Activated T-cell treated with anti-CD3 and anti-CD28 coated beads, Interleukin-2, amount 50 U/mL, for 4 hours (primary cell): Measurements from ENCODE around the gene NAA11. TPM values are rescaled to one million over a fixed set of nuclear protein-coding genes. Genes with fewer than 3 reads are reported as not detected.

ENCODE experiments used
- ATAC-seq, 2 donors: fragments of 200-7000 bp; cut with Tn5 transposase; one replicate each; pipeline ENCODE4 v1.10.0; 2021
- DNase-seq: peaks from one replicate; pipeline ENCODE4 v3.0.0-alpha.2; 2020
- H3K27me3 Mint-ChIP-seq: one replicate; pipeline ENCODE4 v1.8.0; 2021; ENCODE audit warnings: low read depth, mixed read lengths
- H3K36me3 Mint-ChIP-seq: one replicate; pipeline ENCODE4 v1.8.0; 2022; ENCODE audit warnings: mixed read lengths; ENCODE audit not compliant: insufficient read depth
- H3K4me1 Mint-ChIP-seq: one replicate; pipeline ENCODE4 v1.8.0; 2021; ENCODE audit warnings: low read depth, mixed read lengths
- H3K4me3 Mint-ChIP-seq: one replicate; pipeline ENCODE4 v1.8.0; 2021; ENCODE audit warnings: mild to moderate bottlenecking, moderate library complexity, mixed read lengths
- H3K9me3 Mint-ChIP-seq: one replicate; pipeline ENCODE4 v1.8.0; 2021; ENCODE audit warnings: mixed read lengths
- total RNA-seq, 3 donors: library from RNA; stranded (reverse); gene quantifications; one replicate each; pipeline ENCODE4 v1.2.1, GENCODE V29; 2021

The NAA11 gene
- total RNA-seq, 3 donors from 2014 or later, result not detected

DNA sequence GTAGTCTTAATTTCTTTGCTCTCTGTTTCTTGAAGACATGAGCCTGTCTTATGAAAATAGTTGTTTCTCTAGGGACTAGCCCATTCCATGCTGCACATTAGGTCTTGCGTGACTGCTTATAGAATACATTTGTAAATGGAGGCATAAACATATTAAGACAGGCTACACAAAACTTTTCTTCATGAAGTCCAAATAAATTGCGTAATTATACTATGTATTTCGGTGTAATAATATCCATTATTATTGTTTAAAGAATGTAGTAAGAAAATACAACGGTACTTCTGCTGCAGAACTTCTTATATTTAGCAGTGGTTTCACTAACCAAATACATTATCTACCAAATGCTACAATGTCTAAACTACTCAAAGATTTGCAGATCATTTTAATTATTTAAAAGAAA is 8.5 kb upstream of the NAA11 start:
- Mint-ChIP-seq H3K4me3 (no peak overlapping the region), H3K4me1 (no peaks in the 10 kb centered on the region), H3K36me3 (no peaks in the 10 kb centered on the region), H3K9me3 (no peaks in the 10 kb centered on the region), H3K27me3 (peaks cover 1% of the 10 kb centered on the region)
- no peak for ATAC-seq
- no peak for DNase-seq

DNA sequence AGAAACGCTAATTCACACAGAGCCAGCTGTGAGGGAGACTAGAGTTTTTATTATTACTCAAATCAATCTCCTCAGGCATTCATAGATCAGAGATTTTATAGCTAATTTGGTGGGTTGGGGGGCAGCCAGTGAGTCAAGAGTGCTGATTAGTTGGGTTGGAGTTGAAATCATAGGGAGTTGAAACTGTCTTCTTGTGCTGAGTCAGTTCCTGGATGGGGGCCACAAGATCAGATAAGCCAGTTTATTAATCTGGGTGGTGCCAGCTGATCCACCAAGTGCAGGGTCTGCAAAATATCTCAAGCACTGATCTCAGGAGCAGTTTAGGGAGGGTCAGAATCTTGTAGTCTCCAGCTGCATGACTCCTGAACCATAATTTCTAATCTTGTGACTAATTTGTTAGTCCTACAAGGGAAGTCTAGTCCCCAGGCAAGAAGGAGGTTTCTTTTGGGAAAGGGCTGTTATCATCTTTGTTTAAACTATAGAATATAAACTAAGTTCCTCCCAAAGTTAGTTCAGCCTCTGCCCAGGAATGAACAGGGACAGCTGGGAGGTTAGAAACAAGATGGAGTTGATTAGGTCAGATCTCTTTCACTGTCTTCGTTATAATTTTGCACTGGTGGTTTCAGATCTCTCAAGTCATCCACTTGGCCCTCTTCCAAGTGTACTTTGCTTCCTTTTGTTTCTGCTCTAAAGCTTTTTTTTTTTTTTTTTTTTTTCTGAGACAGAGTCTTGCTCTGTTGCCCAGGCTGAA is 5.4 kb upstream of the NAA11 start:
- Mint-ChIP-seq H3K4me3 (no peak overlapping the region), H3K36me3 (no peaks in the 10 kb centered on the region), H3K9me3 (no peaks in the 10 kb centered on the region), H3K4me1 (no peaks in the 10 kb centered on the region), H3K27me3 (peaks cover 1% of the 10 kb centered on the region)
- ATAC-seq (no peak), DNase-seq (no peak)

DNA sequence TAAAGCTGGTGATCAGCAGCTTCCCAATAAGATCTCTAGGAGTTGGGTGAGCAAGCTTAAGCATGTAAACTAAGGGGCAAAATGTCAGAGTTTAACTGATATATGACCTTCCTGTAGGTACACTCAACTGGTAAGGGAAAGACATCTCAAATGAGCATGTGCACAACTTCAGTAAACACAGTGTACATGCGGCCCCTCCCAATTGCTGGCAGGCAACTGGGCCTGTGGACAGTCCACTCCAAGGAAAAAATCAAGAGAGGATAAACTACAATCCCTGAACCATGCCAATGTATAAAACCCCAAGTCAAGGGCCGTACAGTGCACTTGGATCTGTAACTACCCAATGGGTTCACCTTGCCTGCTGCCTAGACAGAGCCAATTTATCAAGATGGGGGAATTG is 4.9 kb upstream of the NAA11 start:
- Mint-ChIP-seq H3K4me1 (no peaks in the 10 kb centered on the region), H3K36me3 (no peaks in the 10 kb centered on the region), H3K9me3 (no peaks in the 10 kb centered on the region), H3K27me3 (peaks cover 1% of the 10 kb centered on the region), H3K4me3 (no peak overlapping the region)
- ATAC-seq, result no peak
- DNase-seq, result no peak

DNA sequence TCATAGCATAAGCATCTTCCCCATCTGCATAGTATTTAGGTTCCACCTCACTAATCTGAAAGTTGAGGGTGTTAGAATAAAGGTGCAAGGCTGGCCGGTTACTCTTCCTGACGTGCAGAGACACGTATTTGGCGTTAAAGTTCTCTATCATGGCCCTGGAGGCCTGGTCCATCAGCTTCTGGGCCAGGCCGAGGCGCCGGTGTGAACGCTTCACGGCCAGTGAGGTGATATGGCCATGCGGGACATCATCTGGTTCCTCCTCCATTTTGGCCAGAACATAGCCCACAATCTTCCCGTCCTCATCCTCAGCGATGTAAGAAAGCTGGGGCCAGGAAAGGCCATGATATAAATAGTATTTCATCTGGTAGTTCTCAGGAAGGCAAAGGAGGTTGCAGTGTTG is 425 bp downstream of the NAA11 start:
- ATAC-seq (no peak), DNase-seq (no peak)
- Mint-ChIP-seq H3K4me3 (no peak overlapping the region), H3K4me1 (no peaks in the 10 kb centered on the region), H3K27me3 (no peaks in the 10 kb centered on the region), H3K36me3 (no peaks in the 10 kb centered on the region), H3K9me3 (no peaks in the 10 kb centered on the region)

DNA sequence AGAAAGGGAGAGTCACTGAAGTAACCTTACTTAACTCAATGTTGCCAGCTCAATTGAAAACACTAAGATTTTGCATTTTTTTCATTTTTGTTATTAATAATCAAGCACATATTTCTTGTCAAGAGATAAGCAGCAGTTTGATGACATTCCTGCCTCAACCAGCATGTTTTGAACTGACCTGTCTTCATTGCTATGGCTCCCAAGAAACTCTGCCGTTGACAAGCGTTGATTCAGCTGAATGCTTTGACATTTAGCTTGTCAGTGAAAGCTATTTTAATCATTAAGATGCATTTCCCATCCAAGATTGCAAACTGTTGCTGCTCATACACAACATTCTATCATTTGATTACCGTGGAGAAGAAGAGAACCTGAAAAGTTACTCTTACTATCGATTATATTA is 5.9 kb downstream of the NAA11 start:
- Mint-ChIP-seq H3K4me3 (no peak overlapping the region), H3K27me3 (no peaks in the 10 kb centered on the region), H3K4me1 (no peaks in the 10 kb centered on the region), H3K36me3 (no peaks in the 10 kb centered on the region), H3K9me3 (no peaks in the 10 kb centered on the region)
- ATAC-seq (no peak), DNase-seq (no peak)

DNA sequence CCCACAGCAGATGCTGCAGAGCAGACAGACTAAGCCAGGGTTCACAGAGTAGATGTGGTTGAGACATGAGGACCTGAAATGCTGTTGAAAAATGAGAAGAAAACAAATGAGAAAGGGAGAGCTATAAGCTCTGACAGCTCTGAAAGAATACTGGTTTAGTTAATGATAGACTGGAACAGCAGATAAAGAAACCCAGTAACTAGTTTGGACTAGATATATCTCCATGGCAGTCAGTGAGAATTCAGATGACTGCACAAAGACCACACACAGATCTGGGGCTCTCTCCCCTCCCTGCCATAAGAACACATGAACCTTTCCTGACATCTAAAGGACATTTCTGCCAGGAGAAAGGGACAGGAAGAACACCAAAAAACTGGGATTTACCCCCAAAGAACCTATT is 8.2 kb downstream of the NAA11 start:
- no peak overlapping the region for H3K4me3 Mint-ChIP-seq
- H3K4me1 Mint-ChIP-seq, result no peaks in the 10 kb centered on the region
- H3K9me3 Mint-ChIP-seq, result no peaks in the 10 kb centered on the region
- no peaks in the 10 kb centered on the region for H3K27me3 Mint-ChIP-seq
- H3K36me3 Mint-ChIP-seq, result no peaks in the 10 kb centered on the region
- DNase-seq (no peak), ATAC-seq (no peak)

DNA sequence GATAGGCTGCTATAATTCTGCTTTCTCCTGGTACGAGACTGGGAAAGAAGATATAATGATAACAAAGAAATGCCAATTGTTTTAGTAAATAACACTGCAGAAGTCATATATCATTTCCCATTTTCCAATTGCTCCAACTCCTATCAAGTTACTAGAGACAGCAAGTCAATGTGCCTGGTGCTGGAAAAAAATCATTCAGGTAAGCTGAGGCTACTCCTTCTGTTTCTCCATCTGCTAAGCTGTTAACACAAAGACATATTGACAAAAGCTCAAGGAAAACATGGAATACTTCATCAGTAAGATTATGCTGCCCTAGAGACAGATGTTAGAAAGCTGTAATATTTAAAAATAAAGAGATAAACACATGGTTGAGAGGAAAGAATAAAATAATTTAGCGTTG is 10.0 kb downstream of the NAA11 start:
- no peaks in the 10 kb centered on the region for H3K27me3 Mint-ChIP-seq
- H3K4me3 Mint-ChIP-seq, result no peak overlapping the region
- no peak for ATAC-seq
- H3K4me1 Mint-ChIP-seq, result no peaks in the 10 kb centered on the region
- H3K9me3 Mint-ChIP-seq, result no peaks in the 10 kb centered on the region
- H3K36me3 Mint-ChIP-seq, result no peaks in the 10 kb centered on the region
- DNase-seq, result no peak

DNA sequence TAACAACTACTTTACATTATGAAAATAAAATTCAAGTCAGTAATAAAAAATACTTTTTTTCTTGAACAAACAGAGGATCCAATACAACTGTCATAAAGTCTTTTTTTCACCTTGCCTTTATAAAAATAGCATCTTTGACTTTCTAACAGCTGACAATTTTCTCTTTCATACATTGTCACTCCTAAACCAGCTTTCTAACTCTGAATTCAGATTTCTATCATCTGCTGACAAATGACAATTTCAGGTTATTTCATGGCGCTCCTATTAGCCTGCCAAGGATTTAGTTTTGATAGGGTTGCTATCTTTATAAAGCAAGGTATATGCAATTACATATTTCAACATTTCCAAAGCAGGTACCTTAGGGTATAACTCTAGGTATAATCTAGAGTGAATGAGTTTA is 14.6 kb downstream of the NAA11 start:
- Mint-ChIP-seq H3K4me1 (no peaks in the 10 kb centered on the region), H3K27me3 (no peaks in the 10 kb centered on the region), H3K36me3 (no peaks in the 10 kb centered on the region), H3K4me3 (no peak overlapping the region), H3K9me3 (no peaks in the 10 kb centered on the region)
- no peak for ATAC-seq
- DNase-seq, result no peak

DNA sequence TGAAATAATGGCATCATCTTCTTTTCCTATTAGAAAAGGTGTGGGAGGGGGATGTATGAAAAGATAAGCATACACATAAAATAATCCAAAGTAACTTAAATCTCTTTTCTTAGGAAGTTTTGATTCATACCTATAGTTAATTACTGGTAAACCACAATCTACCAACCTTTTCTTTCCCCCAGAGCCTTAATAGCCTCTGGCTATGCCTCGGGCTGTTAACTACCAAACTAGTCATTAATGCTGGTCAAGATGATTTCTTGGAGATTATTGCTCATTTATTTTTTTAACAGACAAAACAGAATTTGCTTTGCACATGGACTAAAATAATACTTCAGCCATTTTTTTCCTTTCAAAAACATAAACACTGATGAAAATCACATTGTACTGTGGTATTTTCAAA is 16.9 kb downstream of the NAA11 start:
- no peak overlapping the region for H3K4me3 Mint-ChIP-seq
- H3K36me3 Mint-ChIP-seq, result no peaks in the 10 kb centered on the region
- H3K9me3 Mint-ChIP-seq, result no peaks in the 10 kb centered on the region
- no peak for DNase-seq
- ATAC-seq, result no peak
- no peaks in the 10 kb centered on the region for H3K27me3 Mint-ChIP-seq
- no peaks in the 10 kb centered on the region for H3K4me1 Mint-ChIP-seq

DNA sequence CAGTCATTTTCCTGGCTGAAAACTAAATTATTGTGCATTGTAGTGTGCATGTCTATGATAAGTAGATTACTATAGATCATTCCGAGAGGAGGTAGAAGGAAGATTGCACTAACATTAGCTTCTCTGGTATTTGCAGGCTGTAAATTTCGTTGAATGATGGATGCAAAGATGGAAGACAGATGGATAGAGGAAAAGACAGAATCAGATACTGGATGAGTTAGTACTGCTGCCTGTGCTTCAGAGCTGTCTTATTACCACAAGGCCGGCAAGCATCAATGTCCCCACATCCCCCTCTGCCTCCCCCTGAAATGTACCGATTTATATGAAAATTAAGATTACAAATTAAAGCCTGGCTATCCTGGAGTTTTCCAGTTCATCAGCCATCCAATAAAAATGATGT is 17.7 kb downstream of the NAA11 start:
- H3K9me3 Mint-ChIP-seq, result no peaks in the 10 kb centered on the region
- H3K36me3 Mint-ChIP-seq, result no peaks in the 10 kb centered on the region
- DNase-seq (no peak), ATAC-seq (no peak)
- H3K4me1 Mint-ChIP-seq, result no peaks in the 10 kb centered on the region
- no peaks in the 10 kb centered on the region for H3K27me3 Mint-ChIP-seq
- no peak overlapping the region for H3K4me3 Mint-ChIP-seq

DNA sequence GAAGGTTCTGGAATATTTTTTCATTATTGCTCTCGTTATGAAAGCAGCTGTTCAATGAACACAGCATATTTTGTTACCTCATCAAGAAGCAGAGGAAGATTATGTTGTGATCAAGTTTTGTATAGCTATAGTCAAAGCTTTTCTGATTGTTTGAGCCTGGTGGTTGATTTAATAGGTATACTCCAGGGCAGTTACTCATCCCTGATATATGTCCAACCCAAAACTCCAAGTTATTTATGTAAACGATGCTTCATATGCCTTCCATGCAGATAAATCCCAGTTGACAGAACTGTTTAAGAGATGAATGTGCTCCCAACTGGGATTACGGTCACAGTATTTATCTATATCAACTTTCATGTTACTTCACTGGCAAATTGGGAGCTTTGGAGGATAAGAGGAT is 19.1 kb downstream of the NAA11 start:
- Mint-ChIP-seq H3K36me3 (no peaks in the 10 kb centered on the region), H3K27me3 (no peaks in the 10 kb centered on the region), H3K4me3 (no peak overlapping the region), H3K4me1 (no peaks in the 10 kb centered on the region), H3K9me3 (no peaks in the 10 kb centered on the region)
- ATAC-seq (no peak), DNase-seq (no peak)

DNA sequence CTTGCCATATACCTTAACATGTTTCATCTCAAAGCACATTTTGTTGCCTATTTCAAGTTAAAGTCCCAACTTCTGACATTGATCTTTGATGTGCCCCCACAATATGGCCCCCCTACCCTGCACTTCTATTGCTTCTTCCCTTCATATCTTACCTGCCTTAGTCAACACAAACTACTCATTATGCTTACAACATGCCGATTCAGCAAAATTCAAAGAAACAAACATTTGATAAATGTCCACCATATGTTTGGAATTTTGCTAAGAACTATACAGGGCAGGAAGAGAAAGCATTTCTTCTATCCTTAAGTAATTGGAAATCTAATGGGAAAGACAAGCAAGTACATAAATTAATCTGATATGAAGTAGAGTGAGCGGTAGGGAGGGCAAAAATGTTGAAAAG is 25.6 kb downstream of the NAA11 start:
- H3K27me3 Mint-ChIP-seq, result no peaks in the 10 kb centered on the region
- H3K9me3 Mint-ChIP-seq, result no peaks in the 10 kb centered on the region
- H3K4me3 Mint-ChIP-seq, result no peak overlapping the region
- H3K36me3 Mint-ChIP-seq, result no peaks in the 10 kb centered on the region
- DNase-seq (no peak), ATAC-seq (no peak)
- no peaks in the 10 kb centered on the region for H3K4me1 Mint-ChIP-seq

DNA sequence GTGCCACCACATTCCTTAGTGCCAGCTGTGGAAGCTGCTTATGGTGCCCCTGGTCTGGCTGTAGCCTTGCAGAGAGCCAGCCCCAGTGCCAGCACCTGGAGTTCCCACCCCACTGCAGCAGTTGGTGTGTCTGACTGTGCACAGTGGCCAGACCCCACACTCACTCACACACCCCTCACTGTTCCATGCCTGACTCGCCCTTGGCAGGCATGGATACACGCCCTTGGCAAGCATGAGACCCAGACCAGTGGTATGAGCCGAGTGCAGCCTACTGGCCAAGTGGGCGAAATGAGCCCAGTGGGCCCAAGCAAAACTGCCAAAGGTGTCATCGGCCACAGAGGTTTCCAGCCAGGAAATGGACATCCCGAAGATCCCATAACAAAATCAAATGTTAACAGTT is 27.4 kb downstream of the NAA11 start:
- Mint-ChIP-seq H3K4me3 (no peak overlapping the region), H3K4me1 (no peaks in the 10 kb centered on the region), H3K27me3 (no peaks in the 10 kb centered on the region), H3K9me3 (no peaks in the 10 kb centered on the region), H3K36me3 (no peaks in the 10 kb centered on the region)
- DNase-seq (no peak), ATAC-seq (no peak)

DNA sequence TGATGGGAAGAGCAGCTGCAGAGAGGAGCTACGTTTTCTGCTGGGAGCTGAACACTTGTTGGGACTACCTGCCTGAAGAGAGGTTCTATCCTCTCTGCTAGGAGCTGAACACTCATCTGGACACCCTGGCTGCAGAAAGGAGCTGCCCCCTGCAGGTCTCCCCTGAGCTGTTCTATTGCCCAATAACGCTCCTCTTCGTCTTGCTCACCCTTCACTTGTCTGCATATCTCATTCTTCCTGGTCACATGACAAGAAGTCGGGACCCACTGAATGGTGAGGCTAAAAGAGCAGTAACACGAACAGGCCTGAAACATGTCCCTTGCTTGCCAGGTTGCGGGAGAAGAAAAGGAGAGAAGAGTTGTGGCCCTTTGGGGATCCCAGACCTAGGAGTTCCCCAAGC is 27.8 kb downstream of the NAA11 start:
- Mint-ChIP-seq H3K4me3 (no peak overlapping the region), H3K4me1 (no peaks in the 10 kb centered on the region), H3K9me3 (no peaks in the 10 kb centered on the region), H3K36me3 (no peaks in the 10 kb centered on the region), H3K27me3 (no peaks in the 10 kb centered on the region)
- DNase-seq, result no peak
- no peak for ATAC-seq

DNA sequence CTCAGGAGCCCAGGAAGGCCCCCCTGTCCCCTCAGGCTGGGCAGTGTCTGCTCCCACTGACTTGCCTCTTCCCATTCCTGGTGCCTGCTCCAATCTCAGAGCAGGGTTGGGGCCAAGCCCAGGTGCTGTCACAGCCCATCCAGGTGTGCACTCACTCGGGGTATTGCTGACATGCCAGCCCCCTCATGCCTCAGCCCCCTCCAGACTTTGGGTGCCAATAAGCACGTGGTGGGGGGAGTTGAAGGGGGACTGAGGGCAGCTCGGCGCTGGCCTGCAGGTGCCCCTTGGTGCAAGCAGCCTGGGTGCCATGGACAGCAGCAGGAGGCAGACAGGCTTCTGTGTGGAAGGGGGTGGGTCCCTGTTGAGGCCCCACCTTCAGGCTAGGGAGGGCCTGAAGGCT is 28.4 kb downstream of the NAA11 start:
- Mint-ChIP-seq H3K4me1 (no peaks in the 10 kb centered on the region), H3K4me3 (no peak overlapping the region), H3K9me3 (no peaks in the 10 kb centered on the region), H3K27me3 (no peaks in the 10 kb centered on the region), H3K36me3 (no peaks in the 10 kb centered on the region)
- ATAC-seq (no peak), DNase-seq (no peak)
